ENCODE data around the gene EFCAB6. TPM values are rescaled to one million over a fixed set of nuclear protein-coding genes. Genes with fewer than 3 reads are reported as not detected.

Gene EFCAB6
- total and polyA plus RNA-seq, 12 donors, result 1.6 to 4.8 (median 2.9) TPM

GRCh38 chr22:43783777-43784176, 28.3 kb downstream of the EFCAB6 start:
- H3K27me3 ChIP-seq, result no peaks in the 10 kb centered on the region
- no peaks in the 10 kb centered on the region for H3K4me1 ChIP-seq (replicated peaks in 1 of 2)
- intact Hi-C loops (cut with DNase I), result no loop called here
- 95 to 100% (median 98%) methylated on average over 2 of the region's 2 CpGs for WGBS, 4 donors
- no peak overlapping the region for H3K4me3 ChIP-seq
- no peaks in the 10 kb centered on the region for H3K9me3 ChIP-seq (replicated peaks in 1 of 3)
- TF ChIP-seq CTCF (IDR thresholded peaks at IDR 0.05) (no peak), POLR2A (IDR thresholded peaks at IDR 0.05) (no peak)
- H3K27ac ChIP-seq, result no peak overlapping the region
- DNase-seq, result no peak
- H3K36me3 ChIP-seq (replicated peaks in 1 of 2), result no peaks in the 10 kb centered on the region

GRCh38 chr22:43782448-43782847, 29.7 kb downstream of the EFCAB6 start:
- H3K4me1 ChIP-seq (replicated peaks in 1 of 2), result no peaks in the 10 kb centered on the region
- no peak for DNase-seq
- no peaks in the 10 kb centered on the region for H3K36me3 ChIP-seq (replicated peaks in 1 of 2)
- WGBS, 4 donors, result 77 to 93% (median 80%) methylated on average over 3 of the region's 3 CpGs
- no peaks in the 10 kb centered on the region for H3K9me3 ChIP-seq (replicated peaks in 1 of 3)
- intact Hi-C loops (cut with DNase I), result no loop called here
- no peak for TF ChIP-seq CTCF (IDR thresholded peaks at IDR 0.05)
- no peaks in the 10 kb centered on the region for H3K27me3 ChIP-seq
- no peak overlapping the region for H3K27ac ChIP-seq
- no peak overlapping the region for H3K4me3 ChIP-seq

GRCh38 chr22:43777286-43777685, 34.8 kb downstream of the EFCAB6 start:
- H3K27ac ChIP-seq, result no peak overlapping the region
- no peak overlapping the region for H3K4me3 ChIP-seq
- no peak for DNase-seq
- H3K36me3 ChIP-seq (replicated peaks in 1 of 2), result no peaks in the 10 kb centered on the region
- TF ChIP-seq POLR2A (IDR thresholded peaks at IDR 0.05) (no peak), CTCF (IDR thresholded peaks at IDR 0.05) (no peak)
- no peaks in the 10 kb centered on the region for H3K9me3 ChIP-seq (replicated peaks in 1 of 3)
- H3K4me1 ChIP-seq (replicated peaks in 1 of 2), result no peaks in the 10 kb centered on the region
- intact Hi-C loops (cut with DNase I), result no loop called here
- no peaks in the 10 kb centered on the region for H3K27me3 ChIP-seq
- WGBS, 4 donors, result 58 to 72% (median 69%) methylated on average over 4 of the region's 4 CpGs

- H3K27ac ChIP-seq, result no peak overlapping the region
- H3K4me1 ChIP-seq (replicated peaks in 1 of 2), result no peaks in the 10 kb centered on the region
- intact Hi-C loops (cut with DNase I), result no loop called here
- no peaks in the 10 kb centered on the region for H3K9me3 ChIP-seq (replicated peaks in 1 of 3)
- no peak overlapping the region for H3K4me3 ChIP-seq
- H3K27me3 ChIP-seq, result no peaks in the 10 kb centered on the region
- no peaks in the 10 kb centered on the region for H3K36me3 ChIP-seq (replicated peaks in 1 of 2)
- TF ChIP-seq CTCF (IDR thresholded peaks at IDR 0.05) (no peak), POLR2A (IDR thresholded peaks at IDR 0.05) (no peak)
- WGBS, 4 donors, result 79 to 93% (median 92%) methylated on average over 8 to 9 of the region's 9 CpGs
- DNase-seq, result no peak
Observed at GRCh38 chr22:43776081-43776670, 35.9 kb downstream of the EFCAB6 start.

Measured in adrenal gland (tissue), 12 donors.